DMS53 treated with DMSO at 0.1 percent for 48 hours (cell line): ENCODE data around the gene TTC34.

Experiments used
- DNase-seq: peaks from one replicate; lab custom pipeline; 2025; ENCODE audit not compliant: unreplicated experiment; lab: John Stamatoyannopoulos, UW

TTC34 gene

GRCh38 chr1:2801535-2802291 is at the start of gene TTC34:
TTC34 (minus strand) TSS chr1:2801693; CDS start chr1:2800827, 866 bp downstream.
- DNase-seq: no peak

GRCh38 chr1:2850502-2850901 is 49.0 kb upstream of the TTC34 start:
- DNase-seq: no peak

GRCh38 chr1:2848006-2848670 is 46.6 kb upstream of the TTC34 start:
- no peak for DNase-seq

GRCh38 chr1:2847086-2847985 is 45.8 kb upstream of the TTC34 start:
- DNase-seq: no peak

- DNase-seq: no peak
Measured at GRCh38 chr1:2845869-2846268, 44.4 kb upstream of the TTC34 start.

- no peak for DNase-seq
Measured at GRCh38 chr1:2840036-2840809, 38.7 kb upstream of the TTC34 start.

GRCh38 chr1:2837823-2838222 is 36.3 kb upstream of the TTC34 start:
- no peak for DNase-seq

GRCh38 chr1:2837316-2837715 is 35.8 kb upstream of the TTC34 start:
- DNase-seq: no peak

GRCh38 chr1:2836333-2836970 is 35.0 kb upstream of the TTC34 start:
- DNase-seq: no peak

- DNase-seq: no peak
Measured at GRCh38 chr1:2835650-2836159, 34.2 kb upstream of the TTC34 start.

GRCh38 chr1:2834741-2835564 is 33.5 kb upstream of the TTC34 start:
- DNase-seq: no peak

GRCh38 chr1:2834146-2834475 is 32.6 kb upstream of the TTC34 start:
- DNase-seq: no peak

- DNase-seq: no peak
Measured at GRCh38 chr1:2833454-2834145, 32.1 kb upstream of the TTC34 start.

- DNase-seq: no peak
Measured at GRCh38 chr1:2832506-2833453, 31.3 kb upstream of the TTC34 start.

GRCh38 chr1:2831596-2832212 is 30.2 kb upstream of the TTC34 start:
- DNase-seq: no peak

- no peak for DNase-seq
Measured at GRCh38 chr1:2830761-2831425, 29.4 kb upstream of the TTC34 start.
